IPS-18a (cell line): ENCODE measurements around the gene PAX1.

ENCODE experiments used
- H3K27ac ChIP-seq: one replicate; pipeline ENCODE4 v1.5.1; 2013; ENCODE audit warnings: low read length
- H3K27me3 ChIP-seq: one replicate; pipeline ENCODE4 v1.6.1; 2013; ENCODE audit warnings: mild to moderate bottlenecking, low read length; ENCODE audit not compliant: control insufficient read depth, insufficient read depth
- H3K36me3 ChIP-seq: one replicate; pipeline ENCODE4 v1.6.1; 2013; ENCODE audit warnings: low read depth, low read length; ENCODE audit not compliant: control insufficient read depth
- H3K4me1 ChIP-seq: one replicate; pipeline ENCODE4 v1.6.1; 2013; ENCODE audit warnings: low read depth, low read length; ENCODE audit not compliant: control insufficient read depth
- H3K4me3 ChIP-seq: one replicate; pipeline ENCODE4 v1.5.1; 2013; ENCODE audit warnings: low read length
- H3K9ac ChIP-seq: one replicate; pipeline ENCODE4 v1.6.1; 2013; ENCODE audit warnings: mild to moderate bottlenecking, low read length, moderate library complexity
- H3K9me3 ChIP-seq: one replicate; pipeline ENCODE4 v1.6.1; 2013; ENCODE audit warnings: low read depth, low read length; ENCODE audit not compliant: control insufficient read depth

PAX1 gene

DNA sequence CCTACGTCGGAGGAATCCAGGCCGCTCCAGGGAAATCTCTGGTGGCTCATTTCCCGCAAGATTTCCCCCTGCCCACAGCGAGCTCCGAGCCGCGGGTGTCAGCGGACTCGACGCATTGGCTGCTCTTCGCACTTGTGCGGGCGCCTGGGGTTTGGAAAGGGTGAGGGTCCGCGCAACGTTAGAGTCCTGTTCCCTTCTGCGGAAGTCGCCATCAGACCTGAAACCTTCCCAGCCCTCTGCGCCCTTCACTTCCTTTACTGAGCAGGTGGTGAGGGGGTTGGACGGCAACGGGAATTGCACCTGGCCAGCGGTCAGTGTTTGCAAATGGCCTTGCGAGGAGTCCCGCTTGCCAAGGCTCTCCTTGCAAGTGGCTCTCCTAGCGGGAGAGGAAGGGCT, 8.4 kb downstream of the PAX1 start:
- Histone ChIP-seq H3K9me3 (peaks cover 8% of the 10 kb centered on the region), H3K4me1 (peaks cover 7% of the 10 kb centered on the region), H3K27ac (no peak overlapping the region), H3K36me3 (no peaks in the 10 kb centered on the region), H3K9ac (no peak overlapping the region), H3K4me3 (peak overlapping the region; percentile 56), H3K27me3 (peaks cover 100% of the 10 kb centered on the region)

DNA sequence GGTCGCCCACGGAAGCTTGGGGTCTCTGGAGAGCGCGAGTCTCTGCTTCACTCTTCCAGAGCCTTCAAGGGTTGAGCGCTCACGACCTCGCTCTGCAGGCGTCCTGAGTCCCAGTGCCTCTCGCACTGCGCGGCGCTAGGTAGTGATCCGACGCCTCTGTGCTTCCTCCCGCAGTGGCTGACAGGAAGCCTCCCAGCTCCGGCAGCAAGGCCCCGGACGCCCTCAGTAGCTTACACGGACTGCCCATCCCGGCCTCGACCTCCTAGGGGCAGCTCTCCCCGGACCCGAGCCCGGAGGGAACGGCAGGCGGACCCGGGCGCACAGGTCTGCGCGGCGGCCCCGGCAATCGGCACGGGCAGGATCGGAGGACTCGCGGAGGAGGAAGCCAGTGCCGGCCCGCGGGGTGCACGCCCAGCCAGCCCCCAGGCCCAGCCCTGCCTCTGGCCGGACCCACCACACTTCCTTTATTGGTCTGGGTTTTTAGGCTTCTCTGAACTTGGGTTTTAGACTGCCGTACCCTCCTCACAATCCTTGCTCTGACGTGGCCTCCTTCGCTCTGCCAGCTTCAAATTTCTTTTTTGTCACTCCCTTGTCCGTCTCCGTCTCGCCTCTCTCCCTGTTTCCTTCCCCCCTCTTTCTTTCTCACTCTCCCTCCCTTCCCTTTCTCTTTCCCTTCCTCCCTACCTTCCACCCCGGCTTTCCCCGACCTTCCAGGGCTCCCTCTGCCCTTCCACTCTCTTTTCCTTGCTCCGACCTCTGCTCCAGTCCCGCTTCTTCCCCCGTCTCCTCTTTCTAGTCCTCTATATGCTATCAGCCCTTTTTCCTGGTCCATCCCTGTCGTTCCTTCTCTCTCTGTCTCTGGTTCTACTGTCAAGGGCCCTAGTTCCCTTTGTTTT, 9.1 kb downstream of the PAX1 start:
- Histone ChIP-seq H3K36me3 (no peaks in the 10 kb centered on the region), H3K4me1 (peaks cover 7% of the 10 kb centered on the region), H3K27me3 (peaks cover 100% of the 10 kb centered on the region), H3K27ac (no peak overlapping the region), H3K9ac (no peak overlapping the region), H3K9me3 (peaks cover 8% of the 10 kb centered on the region), H3K4me3 (peak overlapping the region; percentile 56)

DNA sequence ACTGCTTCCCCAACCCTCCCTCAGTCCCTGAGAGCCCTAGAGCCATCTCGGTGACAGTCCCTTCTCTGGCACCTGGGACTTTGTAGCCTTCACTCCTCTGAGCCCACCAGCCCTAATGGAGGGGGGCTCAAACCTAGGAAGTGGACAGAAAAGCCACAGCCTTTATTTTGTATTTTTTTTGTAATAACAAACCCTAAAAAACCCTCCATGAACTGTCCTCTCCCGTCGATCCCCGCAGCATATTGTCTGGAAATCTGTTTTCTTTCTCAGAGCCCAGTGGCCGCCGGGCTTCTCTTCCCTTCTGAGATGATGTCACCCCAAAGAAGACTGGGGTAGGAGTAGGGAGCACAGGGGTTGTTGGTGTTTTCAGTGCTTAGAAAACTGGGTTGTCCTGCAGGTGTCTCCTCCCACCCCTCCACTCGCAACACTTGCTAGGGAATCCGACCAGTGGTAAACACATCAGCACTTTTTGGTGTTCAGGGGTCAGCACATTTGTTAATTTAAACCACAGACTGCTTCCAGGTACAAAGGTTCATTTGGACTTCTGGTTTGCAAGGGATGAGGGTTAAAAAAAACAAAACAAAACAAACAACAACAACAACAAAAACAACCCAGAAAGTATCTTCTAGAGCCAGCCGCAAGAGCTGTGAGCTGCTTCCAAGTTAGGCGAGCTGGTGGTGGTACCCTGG, 9.9 kb downstream of the PAX1 start:
- H3K27me3 ChIP-seq: peaks cover 95% of the 10 kb centered on the region
- H3K27ac ChIP-seq: no peak overlapping the region
- H3K4me3 ChIP-seq: no peak overlapping the region
- no peaks in the 10 kb centered on the region for H3K36me3 ChIP-seq
- H3K9ac ChIP-seq: no peak overlapping the region
- H3K9me3 ChIP-seq: peaks cover 8% of the 10 kb centered on the region
- peaks cover 7% of the 10 kb centered on the region for H3K4me1 ChIP-seq

DNA sequence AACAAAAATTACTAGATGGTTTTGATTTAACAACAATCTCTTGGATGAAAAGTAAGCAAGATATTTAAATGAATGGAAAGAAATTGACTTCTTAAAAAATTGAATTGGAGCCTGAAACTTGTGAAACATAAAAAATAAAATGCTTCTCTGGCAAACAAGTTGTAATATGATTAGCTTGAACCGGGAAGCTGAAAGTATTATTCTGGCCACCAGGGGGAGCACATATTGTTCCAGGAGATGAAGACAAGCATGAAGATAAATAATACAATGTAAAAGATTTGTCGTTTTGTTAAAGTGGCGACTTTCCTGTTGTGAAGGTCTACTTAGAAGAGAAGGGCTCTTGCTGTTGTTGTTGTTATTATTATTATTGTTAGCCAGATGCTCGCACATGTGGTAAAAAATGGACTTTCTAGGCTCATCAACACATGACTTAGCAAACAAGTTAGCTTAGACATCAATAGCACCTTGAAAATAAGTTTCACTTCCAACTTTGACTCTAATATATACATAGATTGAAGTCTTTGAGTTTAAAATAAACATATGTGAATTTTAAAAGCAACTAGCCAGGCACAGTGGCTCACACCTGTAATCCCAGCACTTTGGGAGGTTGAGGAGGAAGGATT, 14.2 kb downstream of the PAX1 start:
- Histone ChIP-seq H3K4me3 (no peak overlapping the region), H3K36me3 (no peaks in the 10 kb centered on the region), H3K27ac (no peak overlapping the region), H3K27me3 (peaks cover 51% of the 10 kb centered on the region), H3K4me1 (peaks cover 7% of the 10 kb centered on the region), H3K9me3 (no peaks in the 10 kb centered on the region), H3K9ac (no peak overlapping the region)

DNA sequence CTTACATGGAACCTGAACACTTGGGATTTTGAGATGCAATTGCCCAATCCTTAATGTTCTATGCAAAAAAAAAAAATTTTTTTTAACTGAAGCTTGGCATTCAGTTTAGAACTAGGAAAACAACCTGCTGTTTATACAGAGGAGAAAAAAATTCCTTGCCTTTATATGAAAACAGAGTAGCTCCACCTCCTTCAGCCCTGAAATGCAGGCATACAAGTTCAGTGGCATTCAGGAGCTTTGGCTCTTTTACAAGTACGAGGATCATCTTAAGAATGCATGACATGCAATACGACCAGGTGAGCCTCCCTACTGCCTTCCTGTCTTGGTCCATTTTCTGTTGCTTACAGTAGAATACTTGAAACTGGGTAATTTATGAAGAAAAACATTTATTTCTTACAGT, 20.4 kb downstream of the PAX1 start:
- no peaks in the 10 kb centered on the region for H3K4me1 ChIP-seq
- no peaks in the 10 kb centered on the region for H3K9me3 ChIP-seq
- H3K9ac ChIP-seq: no peak overlapping the region
- no peaks in the 10 kb centered on the region for H3K27me3 ChIP-seq
- no peaks in the 10 kb centered on the region for H3K36me3 ChIP-seq
- H3K27ac ChIP-seq: no peak overlapping the region
- H3K4me3 ChIP-seq: no peak overlapping the region

DNA sequence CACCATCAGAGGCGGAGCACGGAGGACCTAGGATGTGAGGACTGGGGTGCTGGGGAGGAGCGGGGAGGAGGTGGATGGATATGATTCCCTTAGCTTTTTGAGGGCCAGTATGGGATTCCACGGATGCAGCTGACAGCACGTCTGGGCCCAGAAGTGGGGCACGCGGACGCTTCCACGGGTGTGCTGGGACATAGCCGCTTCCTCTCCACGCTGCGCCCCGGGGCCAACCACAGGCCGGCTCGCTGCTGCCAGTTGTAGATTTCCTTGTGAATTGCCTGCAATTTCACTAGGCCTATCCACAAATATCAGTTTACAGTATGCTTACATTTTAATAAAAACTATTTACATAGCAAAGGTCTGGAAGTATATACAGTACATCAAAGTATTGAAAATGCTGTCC, 23.9 kb downstream of the PAX1 start:
- Histone ChIP-seq H3K36me3 (no peaks in the 10 kb centered on the region), H3K4me3 (no peak overlapping the region), H3K9me3 (no peaks in the 10 kb centered on the region), H3K27me3 (no peaks in the 10 kb centered on the region), H3K27ac (no peak overlapping the region), H3K9ac (no peak overlapping the region), H3K4me1 (no peaks in the 10 kb centered on the region)

DNA sequence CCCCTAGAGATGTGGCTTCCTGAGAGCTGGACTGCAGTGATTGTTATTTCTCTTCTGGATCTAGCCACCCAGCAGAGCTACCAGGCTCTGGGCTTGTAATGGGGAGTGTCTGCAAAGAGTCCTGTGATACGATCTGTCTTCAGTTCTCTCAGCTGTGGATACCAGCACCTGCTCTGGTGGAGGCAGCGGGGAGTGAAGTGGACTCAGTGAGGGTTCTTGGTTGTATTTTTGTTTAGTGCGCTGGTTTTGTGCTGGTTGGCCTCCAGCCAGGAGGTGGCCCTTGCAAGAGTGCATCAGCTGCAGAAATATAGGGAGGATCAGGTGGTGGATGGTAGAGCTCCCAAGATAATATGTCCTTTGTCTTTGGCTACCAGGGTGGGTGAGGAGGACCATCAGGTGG, 33.7 kb downstream of the PAX1 start:
- Histone ChIP-seq H3K4me1 (no peaks in the 10 kb centered on the region), H3K9me3 (no peaks in the 10 kb centered on the region), H3K36me3 (no peaks in the 10 kb centered on the region), H3K9ac (no peak overlapping the region), H3K27ac (no peak overlapping the region), H3K27me3 (no peaks in the 10 kb centered on the region), H3K4me3 (no peak overlapping the region)

DNA sequence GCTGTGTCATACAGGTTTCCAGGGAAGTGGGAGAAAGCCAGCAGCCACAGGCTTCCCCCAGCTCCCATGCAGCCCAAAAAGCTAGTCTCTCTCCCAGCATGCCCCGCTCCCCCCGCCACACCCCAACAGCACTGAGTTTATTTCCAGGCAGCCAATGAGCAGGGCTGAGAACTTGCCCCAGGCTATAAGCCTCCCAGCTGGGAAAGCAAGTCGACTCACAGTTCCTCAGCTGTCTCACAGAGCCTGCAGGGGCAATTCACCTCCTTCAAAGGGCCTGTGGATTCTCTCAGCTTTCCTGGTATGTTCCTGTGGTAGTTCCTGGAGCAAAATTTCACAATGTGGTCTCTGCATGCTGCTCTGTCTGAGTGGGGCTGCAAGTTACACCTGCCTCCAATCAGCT, 34.2 kb downstream of the PAX1 start:
- Histone ChIP-seq H3K9ac (no peak overlapping the region), H3K4me3 (no peak overlapping the region), H3K36me3 (no peaks in the 10 kb centered on the region), H3K9me3 (no peaks in the 10 kb centered on the region), H3K27ac (no peak overlapping the region), H3K4me1 (no peaks in the 10 kb centered on the region), H3K27me3 (no peaks in the 10 kb centered on the region)

DNA sequence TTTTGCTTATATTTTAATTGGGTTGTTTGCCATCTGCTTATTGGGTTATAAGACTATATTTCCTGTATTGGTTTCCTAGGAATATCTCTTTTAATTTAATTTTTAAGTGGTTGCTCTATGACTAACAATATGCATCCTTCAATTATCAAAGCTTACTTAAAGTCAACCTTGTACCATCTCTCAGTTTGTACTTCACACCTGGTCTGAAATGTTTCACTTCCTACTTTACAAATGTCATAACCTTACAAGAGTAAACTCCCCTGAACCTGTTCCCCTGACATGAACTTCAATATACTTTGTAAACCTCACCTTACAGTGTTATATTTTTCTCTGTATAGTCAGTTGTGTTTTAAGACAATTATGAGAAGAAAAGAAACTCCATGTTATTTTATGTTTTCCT, 35.8 kb downstream of the PAX1 start:
- Histone ChIP-seq H3K27me3 (no peaks in the 10 kb centered on the region), H3K4me1 (no peaks in the 10 kb centered on the region), H3K36me3 (no peaks in the 10 kb centered on the region), H3K4me3 (no peak overlapping the region), H3K9me3 (no peaks in the 10 kb centered on the region), H3K27ac (no peak overlapping the region), H3K9ac (no peak overlapping the region)

DNA sequence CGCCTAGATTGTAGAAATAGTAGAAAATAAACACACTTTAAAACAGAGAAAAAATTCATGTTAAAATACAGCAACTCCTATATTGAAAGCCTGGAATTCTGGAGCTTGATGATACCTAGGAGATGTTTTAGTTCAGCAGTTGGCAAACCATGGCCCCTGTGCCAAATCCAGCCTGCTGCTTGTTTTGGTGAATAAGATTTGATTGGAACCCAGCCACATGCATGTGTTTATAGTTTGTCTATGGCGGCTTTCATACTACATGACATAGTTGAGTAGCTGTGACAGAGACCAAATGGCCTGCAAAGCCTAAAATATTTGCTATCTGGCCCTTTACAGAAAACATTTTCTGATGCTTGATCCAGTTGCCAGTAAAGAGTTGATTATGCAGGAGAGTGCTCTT, 57.2 kb downstream of the PAX1 start:
- H3K4me1 ChIP-seq: peaks cover under 1% of the 10 kb centered on the region
- no peaks in the 10 kb centered on the region for H3K9me3 ChIP-seq
- H3K27me3 ChIP-seq: peaks cover 14% of the 10 kb centered on the region
- no peak overlapping the region for H3K4me3 ChIP-seq
- no peak overlapping the region for H3K9ac ChIP-seq
- H3K36me3 ChIP-seq: no peaks in the 10 kb centered on the region
- no peak overlapping the region for H3K27ac ChIP-seq

DNA sequence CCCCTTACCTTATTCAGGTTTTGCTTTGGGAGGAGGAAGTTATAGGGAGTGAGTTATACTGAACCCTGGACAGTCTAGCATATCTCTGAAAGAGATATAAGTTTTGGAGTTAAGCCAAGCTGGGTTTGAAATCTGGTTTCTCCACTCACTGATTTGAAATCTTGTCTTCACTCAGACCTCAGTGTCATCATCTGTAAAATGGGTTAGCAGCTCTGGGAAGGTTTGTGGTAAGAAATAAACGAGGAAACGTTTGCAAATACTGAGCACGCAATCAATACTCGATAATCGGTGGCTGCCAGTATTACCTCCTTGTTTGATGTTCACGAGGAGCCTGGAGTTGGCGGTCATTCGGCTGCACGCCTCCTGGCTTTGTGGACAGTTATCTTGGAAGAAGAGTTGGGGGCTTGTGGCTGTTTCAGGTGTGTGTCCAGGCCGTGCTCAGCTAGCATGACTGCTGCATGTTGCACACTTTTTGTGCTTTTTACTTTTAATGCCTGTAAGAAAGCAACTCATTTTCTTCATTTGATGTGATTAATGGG, 61.8 kb downstream of the PAX1 start:
- Histone ChIP-seq H3K4me3 (no peak overlapping the region), H3K27me3 (peaks cover 18% of the 10 kb centered on the region)

More for the DNA sequence above, 61.8 kb downstream of the PAX1 start:
- Histone ChIP-seq H3K36me3 (no peaks in the 10 kb centered on the region), H3K9me3 (no peaks in the 10 kb centered on the region), H3K27ac (no peak overlapping the region), H3K9ac (no peak overlapping the region), H3K4me1 (peaks cover 5% of the 10 kb centered on the region)
